Smooth muscle cell (in vitro differentiated cells): ENCODE data around the gene NT5C. TPM values are rescaled to one million over a fixed set of nuclear protein-coding genes. Genes with fewer than 3 reads are reported as not detected.

ENCODE experiments used
- DNase-seq: peaks from one replicate; lab custom pipeline; 2025; ENCODE audit not compliant: unreplicated experiment; lab: John Stamatoyannopoulos, UW
- H2AFZ ChIP-seq: fragments of 200-600 bp; sonication (generic); 2 replicates; pipeline ENCODE4 v1.6.0; 2016; ENCODE audit warnings: antibody characterized with exemption, low read depth, mild to moderate bottlenecking
- H3F3A ChIP-seq: fragments of 200-600 bp; sonication (generic); 2 replicates; pipeline ENCODE4 v1.6.0; 2017; ENCODE audit warnings: antibody characterized with exemption, low read depth
- H3K27ac ChIP-seq: fragments of 200-600 bp; sonication (generic); 2 replicates; pipeline ENCODE4 v1.5.1; 2016; ENCODE audit warnings: low read depth, mild to moderate bottlenecking
- H3K27me3 ChIP-seq: fragments of 200-600 bp; sonication (generic); 2 replicates; pipeline ENCODE4 v1.6.1; 2016; ENCODE audit warnings: low read depth, mild to moderate bottlenecking
- H3K36me3 ChIP-seq: fragments of 200-600 bp; sonication (generic); 2 replicates; pipeline ENCODE4 v1.5.1; 2016; ENCODE audit warnings: low read depth
- H3K4me1 ChIP-seq: fragments of 200-600 bp; sonication (generic); 2 replicates; pipeline ENCODE4 v1.5.1; 2016; ENCODE audit warnings: low read depth
- H3K4me2 ChIP-seq: fragments of 200-600 bp; sonication (generic); 2 replicates; pipeline ENCODE4 v1.6.0; 2016; ENCODE audit warnings: mild to moderate bottlenecking
- H3K4me3 ChIP-seq: fragments of 200-600 bp; sonication (generic); 2 replicates; pipeline ENCODE4 v1.5.1; 2016; ENCODE audit warnings: mild to moderate bottlenecking
- H3K79me2 ChIP-seq: fragments of 200-600 bp; sonication (generic); 2 replicates; pipeline ENCODE4 v1.6.0; 2016; ENCODE audit warnings: low read depth, mild to moderate bottlenecking
- H3K9ac ChIP-seq: fragments of 200-600 bp; sonication (generic); 2 replicates; pipeline ENCODE4 v1.6.0; 2016; ENCODE audit warnings: low read depth
- H3K9me3 ChIP-seq: fragments of 200-600 bp; sonication (generic); replicated peaks from 2 replicates; pipeline ENCODE4 v1.5.1; 2016; ENCODE audit warnings: low read depth
- H4K20me1 ChIP-seq: fragments of 200-600 bp; sonication (generic); 2 replicates; pipeline ENCODE4 v1.6.0; 2016; ENCODE audit warnings: low read depth
- WGBS: methylation state at CpG from one replicate; pipeline ENCODE4 v1.1.7; 2016; ENCODE audit warnings: low lambda C conversion rate; 5-methylcytosine and 5-hydroxymethylcytosine counted together
- polyA plus RNA-seq: library from polyadenylated mRNA; unstranded; fragments of >200 nt; fragmentation: Nextera tagmentation; extraction: Ambion mirVana; gene quantifications from 2 replicates; pipeline ENCODE4 v1.2.1, GENCODE V29; 2016
- total RNA-seq: library from RNA; depleted of rRNA; stranded (reverse); fragments of >200 nt; gene quantifications from 2 replicates; pipeline ENCODE4 v1.2.3, GENCODE V29; 2014
- TF ChIP-seq, protein P1 (sequence below): fragments of 200-600 bp; sonication (generic); IDR thresholded peaks from 2 replicates; pipeline ENCODE4 v1.5.1; 2017; ENCODE audit warnings: borderline replicate concordance, mild to moderate bottlenecking, antibody characterized with exemption; ENCODE audit not compliant: insufficient read depth, poor library complexity, severe bottlenecking

Gene NT5C
- total and polyA plus RNA-seq, 2 experiments from 2014 or later = 39.9 to 46.8 TPM

DNA sequence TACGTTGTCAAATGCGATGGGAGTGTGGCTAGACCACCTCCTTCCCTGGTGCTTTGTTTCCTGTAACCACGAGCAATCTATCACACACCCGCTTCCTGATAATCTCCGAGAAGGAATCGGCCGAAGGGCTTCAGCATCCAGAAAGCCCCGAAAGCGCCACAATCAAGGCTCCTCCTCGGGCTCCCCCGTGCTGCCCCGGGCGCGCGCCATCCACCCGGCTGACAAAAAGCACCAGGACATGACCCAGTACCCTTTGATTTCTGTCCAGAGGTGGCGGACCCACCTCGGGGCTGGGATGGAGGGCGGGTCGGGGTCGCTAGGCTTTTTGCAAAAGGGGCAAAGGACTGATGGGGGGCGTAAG, 22.5 kb downstream of the NT5C start:
- Histone ChIP-seq H3K4me1 (peaks cover 3% of the 10 kb centered on the region), H3K36me3 (no peaks in the 10 kb centered on the region), H3K4me3 (peak overlapping the region; percentile 68), H3K79me2 (peaks cover 3% of the 10 kb centered on the region), H3K27ac (no peak overlapping the region), H3K9me3 (no peaks in the 10 kb centered on the region), H3K9ac (no peak overlapping the region), H3K4me2 (peak overlapping the region; percentile 89), H3F3A (no peaks in the 10 kb centered on the region), H4K20me1 (no peaks in the 10 kb centered on the region), H3K27me3 (no peaks in the 10 kb centered on the region), H2AFZ (no peak overlapping the region)
- 17% methylated on average over 22 of the region's 22 CpGs for WGBS
- DNase-seq = no peak
- TF ChIP-seq, protein P1, sequence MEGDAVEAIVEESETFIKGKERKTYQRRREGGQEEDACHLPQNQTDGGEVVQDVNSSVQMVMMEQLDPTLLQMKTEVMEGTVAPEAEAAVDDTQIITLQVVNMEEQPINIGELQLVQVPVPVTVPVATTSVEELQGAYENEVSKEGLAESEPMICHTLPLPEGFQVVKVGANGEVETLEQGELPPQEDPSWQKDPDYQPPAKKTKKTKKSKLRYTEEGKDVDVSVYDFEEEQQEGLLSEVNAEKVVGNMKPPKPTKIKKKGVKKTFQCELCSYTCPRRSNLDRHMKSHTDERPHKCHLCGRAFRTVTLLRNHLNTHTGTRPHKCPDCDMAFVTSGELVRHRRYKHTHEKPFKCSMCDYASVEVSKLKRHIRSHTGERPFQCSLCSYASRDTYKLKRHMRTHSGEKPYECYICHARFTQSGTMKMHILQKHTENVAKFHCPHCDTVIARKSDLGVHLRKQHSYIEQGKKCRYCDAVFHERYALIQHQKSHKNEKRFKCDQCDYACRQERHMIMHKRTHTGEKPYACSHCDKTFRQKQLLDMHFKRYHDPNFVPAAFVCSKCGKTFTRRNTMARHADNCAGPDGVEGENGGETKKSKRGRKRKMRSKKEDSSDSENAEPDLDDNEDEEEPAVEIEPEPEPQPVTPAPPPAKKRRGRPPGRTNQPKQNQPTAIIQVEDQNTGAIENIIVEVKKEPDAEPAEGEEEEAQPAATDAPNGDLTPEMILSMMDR = no peak

DNA sequence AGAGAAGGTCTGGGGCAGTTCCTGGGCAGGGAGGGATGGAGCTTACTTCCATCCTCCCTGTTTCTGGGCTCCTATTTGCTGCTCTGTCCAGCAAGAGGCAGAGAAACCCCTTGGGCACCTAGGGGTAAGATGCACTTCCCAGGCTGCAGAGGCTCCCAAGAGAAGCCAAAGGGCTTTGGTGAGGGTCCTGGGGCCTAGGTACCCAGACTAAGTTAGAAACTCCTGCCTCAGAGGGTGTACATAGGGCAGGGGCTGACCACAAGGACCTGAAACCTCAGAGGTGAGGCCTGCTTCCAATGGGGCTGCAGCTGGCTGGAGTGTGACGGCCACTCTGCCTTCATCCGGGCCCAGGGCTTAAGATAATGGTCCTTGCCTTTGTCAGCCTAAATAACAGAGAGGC, 23.3 kb downstream of the NT5C start:
- TF ChIP-seq, protein P1 = no peak

DNA sequence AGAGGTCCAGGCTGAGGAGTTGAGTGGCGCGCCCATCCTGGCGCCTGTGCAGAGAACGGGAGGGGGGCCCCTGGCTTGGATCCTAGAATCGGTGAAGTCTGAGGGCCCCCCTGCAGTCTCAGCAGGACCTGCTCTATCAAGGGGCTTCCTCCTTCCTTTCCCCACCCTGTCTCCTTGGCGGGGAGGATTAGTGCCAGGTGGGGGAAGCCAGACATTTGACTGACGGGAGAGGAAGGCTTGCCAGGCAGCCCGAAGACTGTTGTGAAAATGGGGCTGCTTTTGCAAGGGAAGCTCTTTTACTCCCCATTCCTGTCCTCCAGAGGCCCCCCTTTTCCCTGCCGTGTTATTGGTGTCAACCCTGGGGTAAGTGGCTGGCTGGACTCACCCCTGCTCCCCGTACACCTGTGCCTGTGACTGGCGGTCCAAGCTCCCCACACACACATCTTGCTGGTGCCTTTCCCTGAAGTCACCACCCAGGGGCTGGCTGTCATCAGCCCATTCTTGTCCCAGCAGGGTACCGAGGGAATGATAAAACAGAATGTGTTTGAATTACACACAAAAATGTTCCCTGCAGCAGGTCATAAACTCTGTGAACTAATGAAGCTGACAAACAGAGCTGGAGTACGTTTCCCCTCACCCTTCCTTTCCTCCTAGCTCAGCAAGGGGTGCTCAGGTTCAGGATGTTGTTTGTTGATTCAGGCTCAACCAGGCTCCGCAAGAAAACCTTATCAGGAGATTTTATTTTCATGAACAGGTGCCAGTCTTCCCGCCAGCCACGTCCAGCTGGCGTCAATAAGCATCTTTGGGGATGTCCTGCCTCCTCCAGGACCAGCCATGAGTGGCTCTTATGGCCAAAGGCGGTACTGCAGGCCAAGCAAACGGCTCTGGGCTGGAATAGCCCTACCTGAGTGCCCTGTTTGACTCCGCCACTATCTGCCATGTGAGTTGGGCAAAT, 26.1 kb downstream of the NT5C start:
- WGBS = 74% methylated on average over 20 of the region's 20 CpGs
- no peak overlapping the region for H3K4me2 ChIP-seq

More for the DNA sequence above, 23.3 kb downstream of the NT5C start:
- Histone ChIP-seq H2AFZ (no peak overlapping the region), H3K36me3 (no peaks in the 10 kb centered on the region), H3F3A (no peaks in the 10 kb centered on the region), H3K4me3 (no peak overlapping the region), H3K4me1 (peaks cover 3% of the 10 kb centered on the region), H3K9ac (no peak overlapping the region), H4K20me1 (no peaks in the 10 kb centered on the region), H3K79me2 (peaks cover 3% of the 10 kb centered on the region), H3K9me3 (no peaks in the 10 kb centered on the region), H3K27ac (no peak overlapping the region), H3K27me3 (no peaks in the 10 kb centered on the region), H3K4me2 (no peak overlapping the region)
- 84% methylated on average over 2 of the region's 2 CpGs for WGBS
- DNase-seq = no peak

More for the DNA sequence above, 26.1 kb downstream of the NT5C start:
- Histone ChIP-seq H3K4me3 (no peak overlapping the region), H3K27ac (no peak overlapping the region), H3K9ac (no peak overlapping the region), H3K4me1 (peaks cover under 1% of the 10 kb centered on the region), H3K9me3 (no peaks in the 10 kb centered on the region), H3K36me3 (no peaks in the 10 kb centered on the region), H3F3A (no peaks in the 10 kb centered on the region), H4K20me1 (no peaks in the 10 kb centered on the region), H2AFZ (no peak overlapping the region), H3K79me2 (peaks cover under 1% of the 10 kb centered on the region), H3K27me3 (no peaks in the 10 kb centered on the region)
- TF ChIP-seq, protein P1 = peak; percentile 49
- no peak for DNase-seq
